GM18870 (cell line): Measurements from ENCODE around the gene CCDC102A.
A peak's percentile ranks its signal among the peaks of the same experiment; 100 is the strongest.

Source experiments
- ATAC-seq: cut with Tn5 transposase; IDR thresholded peaks from one replicate; pipeline ENCODE4 v1.9.1; 2021; ENCODE audit warnings: moderate library complexity; ENCODE audit not compliant: unreplicated experiment

CCDC102A gene

DNA sequence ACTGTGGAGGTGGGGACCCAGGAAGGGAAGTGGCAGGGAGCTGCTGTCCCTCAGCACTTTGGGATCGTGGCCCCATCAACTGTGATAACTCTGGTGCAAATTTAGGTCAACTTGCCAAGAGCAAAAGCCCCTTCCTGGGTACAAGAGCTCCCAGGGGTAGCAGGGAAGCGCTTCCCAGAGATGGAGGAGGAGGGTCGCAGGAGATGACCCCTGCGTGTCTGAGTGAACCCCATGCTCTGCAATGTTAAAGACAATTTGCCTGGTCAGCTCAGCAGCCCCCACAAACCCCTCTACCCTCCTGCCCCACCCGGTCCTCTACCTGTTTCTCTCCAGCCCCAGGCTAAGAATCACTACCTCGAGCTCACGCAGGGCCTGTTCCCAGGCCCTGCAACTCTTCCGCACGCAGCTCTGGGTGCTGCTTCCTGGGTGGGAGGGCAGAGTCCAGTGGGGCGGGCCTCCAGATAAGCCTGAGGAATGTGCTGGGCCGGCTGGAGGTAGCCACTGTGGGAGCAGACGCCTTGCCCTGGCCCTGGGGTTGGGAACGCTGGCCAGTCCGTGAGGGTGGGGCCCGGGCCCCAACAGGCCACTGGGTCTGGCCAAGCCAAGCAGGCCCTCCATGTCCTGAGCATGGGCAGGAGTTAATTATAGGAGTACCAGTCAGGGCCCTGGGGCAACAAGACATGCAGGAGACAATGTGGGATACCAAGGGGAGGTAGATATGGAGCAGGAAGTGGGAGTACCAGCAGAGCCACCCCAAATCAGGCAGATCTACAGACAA is 56.2 kb downstream of the CCDC102A start:
- no peak for ATAC-seq

DNA sequence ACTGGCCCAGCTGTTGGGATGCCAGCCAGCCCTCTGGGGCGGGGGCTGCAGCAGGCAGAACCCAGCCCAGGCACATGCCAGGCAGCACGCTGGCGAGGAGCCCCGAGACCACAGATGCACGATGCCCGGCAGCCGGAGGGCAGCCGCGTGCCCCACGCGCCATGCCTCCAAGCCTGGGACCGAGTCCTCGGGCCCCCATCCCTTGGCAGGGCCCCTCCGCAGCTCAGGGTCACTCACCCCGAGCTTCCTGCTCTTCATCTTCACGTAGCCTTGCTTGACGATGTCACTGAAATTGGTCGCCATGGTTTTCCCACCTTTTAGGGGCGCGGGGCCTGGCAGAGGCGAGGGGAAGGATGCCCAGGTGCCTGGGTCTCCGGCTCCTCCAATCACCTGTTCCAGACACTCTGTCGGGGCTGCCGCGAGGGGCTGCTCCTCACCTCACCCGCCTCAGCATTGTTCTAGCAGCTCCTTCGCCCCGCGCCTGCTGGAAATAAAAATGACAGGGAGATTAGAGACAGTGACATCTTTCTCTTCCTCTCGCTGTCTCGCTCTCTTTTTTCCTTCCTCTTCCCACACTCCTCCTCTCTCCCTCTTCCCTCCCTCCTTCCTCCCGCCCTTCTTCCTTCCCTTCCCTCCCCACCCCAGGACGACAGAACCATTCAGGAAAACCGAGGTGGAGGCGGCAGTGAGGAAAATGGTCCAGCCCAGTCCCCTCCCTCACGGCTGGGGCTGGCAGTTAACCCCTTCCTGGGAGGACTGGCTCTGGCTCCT is 57.0 kb downstream of the CCDC102A start:
- ATAC-seq: no peak

DNA sequence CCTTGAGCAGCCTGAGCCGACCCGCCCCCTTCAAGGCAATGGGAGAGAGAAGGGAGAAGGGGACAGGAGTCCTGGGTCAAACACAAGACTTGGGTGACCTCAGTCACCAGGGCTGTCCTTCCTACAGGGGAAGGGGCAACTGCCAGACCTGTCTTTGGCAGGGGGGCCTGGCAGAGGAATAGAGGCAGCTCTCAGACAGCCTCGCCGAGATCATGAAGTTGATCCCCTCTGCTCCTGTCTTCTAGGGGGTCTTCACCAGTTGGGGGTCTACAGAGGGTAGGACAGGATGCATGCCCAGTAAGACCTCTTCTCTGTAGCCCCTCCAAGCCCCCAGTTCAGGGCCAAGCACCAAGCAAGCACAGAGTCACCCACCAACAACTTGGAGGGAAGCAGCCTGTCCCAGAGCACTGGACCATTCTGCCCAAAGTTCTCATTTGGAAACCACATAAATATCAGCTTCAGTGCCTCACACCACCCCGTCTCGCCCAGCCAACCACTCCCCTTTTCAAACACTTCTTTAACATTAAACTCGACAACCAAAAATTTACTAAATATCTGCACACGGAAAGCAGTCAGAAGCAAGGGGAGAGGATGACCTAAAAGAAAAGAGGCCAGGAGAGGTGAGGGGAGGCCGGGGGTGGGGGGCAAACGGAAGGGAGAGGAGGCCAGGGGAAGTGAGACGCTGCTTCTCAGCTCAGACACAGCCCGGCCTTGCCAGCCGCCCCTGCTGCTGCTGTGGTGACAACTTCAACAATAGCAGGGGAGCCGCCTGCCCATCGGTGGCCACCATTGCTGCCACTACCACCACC is 57.8 kb downstream of the CCDC102A start:
- ATAC-seq: no peak

DNA sequence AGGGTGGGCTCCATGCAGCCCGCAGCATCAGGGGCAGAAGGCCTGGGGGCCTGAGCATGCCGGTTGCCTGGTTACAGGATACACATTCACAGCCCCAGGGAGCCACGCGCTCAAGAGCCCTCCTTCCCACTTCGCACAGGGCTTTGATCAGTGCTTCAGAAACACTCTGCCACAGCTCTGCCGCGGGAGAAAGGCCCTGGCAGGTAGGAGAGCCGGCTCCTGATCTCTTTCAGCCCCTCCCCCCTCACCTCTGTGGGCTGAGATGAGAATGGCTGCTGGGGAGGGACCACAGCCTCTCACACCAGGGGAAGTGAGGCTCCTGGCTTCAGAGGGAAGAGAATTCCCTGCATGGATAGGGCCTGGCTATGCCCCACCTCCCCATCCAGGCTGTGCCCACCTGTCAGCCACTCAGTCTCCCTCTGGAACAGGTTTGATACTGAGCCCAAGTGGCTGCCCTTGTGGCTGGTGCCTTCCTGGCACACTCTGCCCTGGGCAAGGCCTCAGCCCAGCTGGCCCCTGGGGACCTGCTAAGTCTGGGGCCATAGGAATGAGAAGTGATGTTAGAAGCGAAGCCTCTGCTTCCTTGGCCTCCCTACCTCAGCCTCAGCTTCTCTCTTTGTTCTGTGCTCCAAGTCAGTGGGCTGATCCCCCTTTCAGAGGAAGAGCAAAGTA is 58.7 kb downstream of the CCDC102A start:
- no peak for ATAC-seq

DNA sequence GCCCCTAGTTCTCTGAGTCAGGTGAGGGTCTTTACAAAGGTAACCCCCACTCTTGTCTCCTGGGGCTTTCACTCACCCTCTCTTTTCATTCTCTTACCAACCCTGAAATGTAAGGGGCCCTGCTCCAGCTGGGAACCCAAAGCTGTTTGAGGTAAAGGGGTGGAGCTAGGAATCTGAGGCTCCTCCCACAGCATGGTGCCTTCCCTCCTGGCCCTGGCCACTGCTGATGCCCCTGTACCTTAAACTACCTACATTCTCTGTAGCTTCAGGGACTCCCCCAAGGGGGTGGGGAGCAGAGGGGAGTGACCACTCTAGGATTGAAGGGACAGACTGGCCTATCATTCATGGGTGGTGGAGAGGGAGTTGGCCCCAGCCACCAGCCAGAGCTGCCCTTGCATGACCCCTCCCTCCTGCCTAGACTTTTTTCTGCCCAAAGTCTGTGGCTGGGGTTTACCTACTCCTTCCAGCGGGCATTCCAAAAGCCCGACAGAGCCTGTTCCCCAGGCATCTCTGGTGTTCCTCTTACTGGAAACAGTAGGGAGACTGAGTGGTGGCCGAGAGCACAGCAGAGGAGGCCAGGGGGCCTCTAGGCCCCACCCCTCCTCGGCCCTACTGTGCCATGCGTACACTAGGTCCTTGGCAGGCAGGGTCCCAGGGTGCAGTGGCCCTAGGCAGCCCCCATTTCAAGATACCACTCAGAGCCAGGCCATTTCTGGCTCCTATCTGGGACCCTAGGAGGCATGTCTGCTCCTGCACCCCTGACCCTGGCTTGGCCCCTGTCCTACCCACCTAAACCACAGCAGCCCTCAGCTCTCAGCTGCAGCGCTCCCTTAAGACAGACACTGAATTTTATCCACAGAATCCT is 59.6 kb downstream of the CCDC102A start:
- ATAC-seq: no peak

DNA sequence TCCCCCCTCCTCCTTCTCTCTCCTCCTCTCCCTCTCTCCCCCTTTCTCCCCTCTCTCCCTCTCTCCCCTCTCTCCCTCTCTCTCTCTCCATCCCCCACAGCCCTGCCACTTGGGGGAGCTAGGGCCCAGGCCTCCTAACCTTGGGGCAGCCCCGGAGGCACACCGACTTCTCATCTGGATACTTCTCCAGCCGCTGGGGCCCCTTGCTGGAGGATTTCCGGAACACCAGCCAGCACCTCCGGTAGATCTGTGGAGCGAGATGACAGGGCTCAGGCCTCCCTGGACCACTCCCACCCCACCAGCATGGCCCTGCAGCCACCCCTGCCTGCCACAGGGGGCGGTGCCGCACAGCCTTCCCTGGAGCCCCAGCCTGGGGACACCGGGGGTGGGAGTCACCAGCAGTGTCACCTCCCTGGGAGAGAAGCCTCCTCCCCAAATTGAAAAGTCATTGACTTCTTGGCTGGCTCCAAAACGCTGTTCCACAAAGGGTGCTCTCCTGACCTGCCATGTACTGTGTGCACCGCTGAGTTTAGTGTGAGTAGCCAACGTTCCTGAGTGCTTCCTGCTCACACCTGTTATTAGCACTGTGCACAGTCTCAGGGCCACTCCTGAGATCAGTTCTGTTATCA is 60.5 kb downstream of the CCDC102A start:
- peak; percentile 73 for ATAC-seq

DNA sequence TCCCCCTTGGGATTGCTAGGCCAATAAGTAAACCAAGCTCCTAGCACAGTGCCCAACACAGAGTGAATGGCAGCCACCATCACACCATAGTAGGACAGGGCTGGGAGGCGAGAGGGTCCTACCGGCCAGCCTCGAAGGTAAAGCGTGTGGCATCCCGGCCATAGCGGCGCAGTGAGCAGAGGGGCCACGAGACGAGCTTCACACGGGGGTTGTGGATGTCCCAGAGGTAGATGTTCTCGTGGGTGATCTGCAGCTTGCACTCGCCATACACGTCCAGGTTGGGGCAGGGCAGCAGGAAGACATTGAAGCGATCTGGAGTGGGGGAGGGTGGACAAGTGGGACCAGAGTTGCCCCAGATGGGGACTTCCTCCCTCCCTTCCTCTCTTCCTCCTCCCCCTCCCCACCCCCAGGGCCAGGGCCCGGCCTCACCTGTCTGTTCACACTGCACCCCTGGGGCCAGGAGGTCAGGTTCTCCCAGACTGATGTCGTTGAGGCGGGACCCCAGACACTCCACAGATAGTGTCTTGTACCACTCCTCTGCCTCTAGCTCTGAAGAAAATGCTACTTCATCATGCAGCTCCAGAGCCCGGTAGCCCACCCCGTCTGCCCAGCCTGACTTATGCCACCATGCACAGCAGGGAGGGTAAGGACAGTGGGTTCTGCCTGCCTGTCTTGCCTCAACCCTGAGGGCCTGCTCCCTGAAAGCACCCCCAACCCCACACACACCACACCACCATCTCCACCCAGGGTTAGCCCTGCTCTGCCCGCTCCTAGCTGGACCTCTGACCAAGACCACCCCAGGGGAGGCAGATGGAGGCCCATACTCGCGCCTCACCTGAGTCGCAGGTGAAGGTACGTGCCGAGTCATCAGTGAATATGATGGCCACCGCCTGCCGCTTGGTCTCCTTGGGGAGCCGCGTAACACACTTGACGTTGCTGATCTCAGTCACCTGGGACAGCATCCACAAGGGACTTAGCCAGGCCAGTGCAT is 61.4 kb downstream of the CCDC102A start:
- no peak for ATAC-seq

DNA sequence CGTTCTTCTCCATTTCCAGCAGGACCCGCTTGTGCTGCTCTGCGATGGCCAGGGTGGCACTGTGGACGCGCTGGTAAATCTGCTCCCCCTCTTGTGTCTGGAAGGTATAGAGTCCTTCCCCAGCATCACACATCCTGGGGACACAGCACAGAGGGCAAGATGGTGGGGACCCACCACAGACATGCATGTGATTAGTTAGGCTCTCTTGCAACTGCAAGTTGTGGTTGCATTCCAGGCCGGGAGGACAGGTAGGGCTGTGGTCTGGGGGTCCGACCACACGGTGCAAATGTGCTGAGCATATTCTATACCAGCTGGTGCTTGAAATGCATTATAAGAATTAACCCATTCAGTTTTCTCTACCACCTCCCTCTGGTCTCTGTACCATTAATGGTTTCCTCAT is 62.5 kb downstream of the CCDC102A start:
- no peak for ATAC-seq

DNA sequence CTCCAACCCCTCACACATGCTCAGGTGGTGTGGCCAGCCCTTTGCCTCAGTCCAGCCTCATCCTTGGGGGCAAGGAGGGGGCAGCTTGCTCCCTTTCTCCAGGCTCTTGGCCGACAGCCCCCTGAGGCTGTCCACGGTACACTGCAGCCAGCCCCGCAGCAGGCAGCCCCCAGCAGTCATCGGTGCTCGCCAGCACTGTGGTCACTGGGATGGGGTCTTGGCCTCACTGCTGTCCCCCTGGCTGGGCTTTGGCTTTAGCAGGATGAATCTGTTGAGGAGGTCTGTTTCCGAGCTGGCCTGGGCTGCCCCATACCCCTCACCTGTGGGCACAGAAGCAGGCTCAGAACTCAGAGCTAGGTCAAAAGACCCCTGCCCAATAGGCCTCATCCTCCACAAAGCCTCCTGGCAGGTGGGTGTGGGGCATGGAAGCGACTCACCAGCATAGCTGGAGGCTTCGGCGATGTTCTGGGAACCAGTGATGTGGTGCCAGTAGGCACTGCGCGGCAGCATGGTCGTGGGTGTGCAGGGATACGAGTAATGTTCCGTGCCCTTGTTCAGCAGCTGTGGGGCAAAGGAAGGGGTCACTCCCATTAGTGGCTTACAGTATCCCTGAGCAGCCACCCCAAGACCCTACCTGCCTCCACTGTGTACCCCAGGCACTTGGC is 63.1 kb downstream of the CCDC102A start:
- no peak for ATAC-seq

DNA sequence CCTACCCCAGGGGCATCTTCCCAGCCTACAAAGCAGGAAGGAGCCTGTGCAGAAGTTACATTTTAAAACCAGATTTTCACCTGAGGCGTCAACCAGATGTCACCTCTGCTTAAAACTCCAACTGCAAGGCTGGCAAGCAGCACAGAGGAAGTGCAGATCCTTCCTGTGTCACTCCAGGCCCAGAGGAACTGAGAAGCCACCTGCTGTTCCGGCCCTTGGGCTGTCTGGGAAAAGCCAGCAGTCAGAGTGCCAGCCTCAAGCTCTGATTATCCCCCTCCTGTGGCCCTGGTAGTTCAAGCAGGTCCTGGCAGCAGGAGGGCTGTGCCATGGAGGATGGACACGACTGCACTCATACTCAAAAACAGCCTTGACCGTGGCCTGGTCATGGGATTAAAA is 63.7 kb downstream of the CCDC102A start:
- ATAC-seq: no peak

DNA sequence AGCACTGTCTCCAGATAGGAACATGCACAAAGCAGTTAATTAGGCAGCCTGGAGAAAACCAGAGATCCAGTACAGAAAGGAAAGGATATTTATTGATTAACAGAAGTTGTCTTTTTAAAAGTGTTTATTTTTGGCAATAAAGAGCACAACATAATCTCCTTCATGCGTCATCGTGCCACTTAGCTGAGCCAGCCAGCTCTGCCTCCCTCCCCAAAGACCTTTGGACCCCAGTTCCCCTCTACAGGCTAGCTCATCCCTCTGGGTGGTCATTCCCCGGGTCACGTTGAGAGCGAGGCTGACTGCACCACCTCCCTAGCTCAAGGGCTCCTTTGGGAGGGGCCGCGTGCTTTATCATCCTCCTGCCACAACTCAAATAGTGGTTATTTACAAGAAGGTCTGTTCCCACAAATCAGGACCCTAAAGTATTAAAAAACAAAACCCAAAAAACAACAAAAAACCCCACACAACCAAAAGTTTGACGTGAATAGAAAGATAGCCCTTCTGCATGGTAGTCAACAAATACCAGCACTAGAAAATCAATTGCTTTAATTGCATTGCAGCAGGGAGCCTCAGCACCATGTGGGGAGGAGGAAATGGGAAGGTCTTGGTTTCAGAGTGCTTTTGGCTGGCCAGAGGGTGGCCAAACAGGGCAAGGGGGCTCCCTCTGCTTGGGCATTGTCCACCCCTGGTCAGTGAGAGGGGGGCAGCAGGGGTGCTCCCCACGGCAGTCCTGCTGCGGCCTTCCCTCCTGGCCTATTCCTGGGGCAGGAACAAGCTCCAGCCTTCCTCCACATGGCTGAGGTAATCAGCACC is 64.3 kb downstream of the CCDC102A start:
- no peak for ATAC-seq

DNA sequence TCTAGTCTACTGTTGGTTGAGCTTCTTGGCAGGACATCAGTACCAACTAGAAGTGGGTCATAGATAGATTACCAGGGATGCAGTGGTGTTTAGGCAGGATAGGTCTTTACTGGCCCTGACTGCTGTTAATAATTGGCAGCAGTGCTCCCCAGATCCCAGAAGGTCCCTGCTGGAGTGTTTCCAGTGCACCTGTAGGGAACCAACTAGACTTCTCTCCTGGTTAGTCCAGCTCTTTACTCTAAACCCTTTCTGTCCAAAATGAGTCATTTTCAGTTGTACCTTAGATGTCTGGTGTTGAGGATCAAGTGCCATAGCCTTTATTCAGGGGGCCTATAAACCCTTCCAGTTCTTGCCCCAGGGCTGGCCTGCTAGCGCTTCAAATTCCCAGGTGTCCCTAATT is 65.2 kb downstream of the CCDC102A start:
- no peak for ATAC-seq

DNA sequence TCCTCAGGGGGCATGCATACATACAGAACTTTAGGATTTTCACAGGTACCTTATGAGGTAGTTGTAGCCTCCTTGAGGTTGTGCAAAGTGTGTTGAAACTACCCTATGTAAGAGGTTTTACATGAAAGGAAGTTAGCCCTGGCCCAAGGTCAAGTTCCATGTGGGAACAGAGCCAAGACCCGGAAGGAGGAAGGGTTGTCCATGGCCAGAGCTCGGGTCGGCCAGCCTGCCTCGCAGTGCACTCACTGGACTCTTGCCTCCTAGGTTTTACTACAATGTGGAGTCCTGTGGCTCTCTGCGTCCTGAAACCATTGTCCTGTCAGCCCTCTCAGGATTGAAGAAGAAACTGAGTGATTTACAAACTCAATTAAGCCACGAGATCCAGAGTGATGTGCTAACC is 65.7 kb downstream of the CCDC102A start:
- ATAC-seq: no peak

DNA sequence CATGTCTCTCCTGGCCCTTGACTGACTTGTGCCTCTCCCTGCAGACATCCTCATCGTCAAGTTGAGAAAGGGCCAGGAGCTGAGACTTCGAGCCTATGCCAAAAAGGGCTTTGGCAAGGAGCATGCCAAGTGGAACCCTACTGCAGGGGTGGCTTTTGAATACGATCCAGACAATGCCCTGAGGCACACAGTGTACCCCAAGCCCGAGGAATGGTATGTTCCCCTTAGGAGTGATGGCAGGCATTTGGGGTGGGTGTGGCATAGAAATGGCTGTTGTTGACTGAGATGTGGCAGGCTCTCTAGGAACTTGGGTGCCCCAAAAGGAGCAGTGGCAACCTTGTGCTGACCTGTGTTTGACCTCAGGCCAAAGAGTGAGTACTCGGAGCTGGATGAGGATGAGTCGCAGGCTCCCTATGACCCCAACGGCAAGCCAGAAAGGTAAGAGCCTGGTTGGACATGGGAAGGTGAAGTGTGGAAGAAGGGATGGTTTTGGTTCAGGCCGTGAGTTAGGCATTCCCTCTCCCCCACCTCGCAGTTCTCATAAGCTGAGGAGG is 66.4 kb downstream of the CCDC102A start:
- no peak for ATAC-seq

DNA sequence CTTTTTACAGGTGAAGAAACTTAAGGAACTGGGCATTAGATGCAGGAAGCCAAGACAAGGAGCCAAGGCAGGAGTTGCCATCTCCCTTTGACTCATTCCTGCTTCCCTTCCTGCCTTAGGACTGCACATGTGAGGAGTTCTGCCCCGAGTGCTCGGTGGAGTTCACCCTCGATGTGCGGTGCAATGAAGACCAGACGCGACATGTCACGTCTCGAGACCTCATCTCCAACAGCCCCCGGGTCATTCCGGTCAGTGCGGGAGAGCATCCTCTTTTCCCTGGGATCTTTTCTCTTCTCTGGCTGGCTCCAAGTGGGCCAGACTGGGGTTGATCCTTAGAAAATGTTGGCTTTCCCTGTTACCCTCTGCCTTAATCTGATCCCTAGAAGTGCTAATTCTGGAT is 67.3 kb downstream of the CCDC102A start:
- ATAC-seq: no peak

DNA sequence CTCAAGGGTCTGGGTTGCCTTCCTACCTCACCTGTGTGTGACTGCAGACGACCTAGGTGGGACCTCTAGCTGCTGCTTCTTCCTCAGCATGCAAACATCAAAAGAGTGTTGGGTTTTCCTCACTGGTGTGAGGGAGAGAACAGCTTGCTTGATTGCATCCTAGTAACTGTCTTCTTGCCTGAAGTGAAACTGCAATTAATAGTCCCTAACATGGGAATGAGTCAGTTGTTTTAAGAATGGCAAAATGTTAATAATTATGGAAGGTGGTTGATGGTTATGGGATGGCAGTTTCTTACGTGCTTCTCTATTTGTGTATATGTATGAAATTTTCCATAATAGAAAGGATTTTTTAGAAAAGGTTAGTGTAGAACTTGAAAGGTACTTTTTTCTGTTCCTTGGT is 68.0 kb downstream of the CCDC102A start:
- ATAC-seq: no peak

DNA sequence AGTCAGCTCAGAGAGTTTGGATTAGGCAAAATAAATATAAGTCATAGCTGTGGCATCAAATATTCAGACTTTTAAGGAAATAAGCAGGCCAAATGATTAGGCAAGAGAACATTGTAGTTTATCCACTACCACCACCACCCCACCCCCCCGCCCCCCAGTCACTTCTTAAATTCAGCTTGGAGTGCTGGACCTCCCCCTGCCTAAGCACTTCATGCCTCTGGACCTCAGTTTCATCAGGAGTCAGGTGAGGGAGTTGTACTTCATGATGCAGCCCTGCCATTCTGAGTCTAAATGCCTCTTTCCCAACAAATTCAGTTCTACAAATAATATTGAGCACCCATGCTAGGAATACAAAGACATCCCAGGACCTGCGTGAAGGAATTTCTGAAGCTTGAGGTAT is 71.8 kb downstream of the CCDC102A start:
- ATAC-seq: no peak
